DMS 273 (cell line): ENCODE results near the gene NFIX.

Source experiments
- DNase-seq: peaks from one replicate; lab custom pipeline; 2025; ENCODE audit not compliant: unreplicated experiment; lab: John Stamatoyannopoulos, UW

Gene NFIX

GRCh38 chr19:13089857-13090507 is 94.7 kb downstream of the NFIX start:
- DNase-seq: no peak

DNA sequence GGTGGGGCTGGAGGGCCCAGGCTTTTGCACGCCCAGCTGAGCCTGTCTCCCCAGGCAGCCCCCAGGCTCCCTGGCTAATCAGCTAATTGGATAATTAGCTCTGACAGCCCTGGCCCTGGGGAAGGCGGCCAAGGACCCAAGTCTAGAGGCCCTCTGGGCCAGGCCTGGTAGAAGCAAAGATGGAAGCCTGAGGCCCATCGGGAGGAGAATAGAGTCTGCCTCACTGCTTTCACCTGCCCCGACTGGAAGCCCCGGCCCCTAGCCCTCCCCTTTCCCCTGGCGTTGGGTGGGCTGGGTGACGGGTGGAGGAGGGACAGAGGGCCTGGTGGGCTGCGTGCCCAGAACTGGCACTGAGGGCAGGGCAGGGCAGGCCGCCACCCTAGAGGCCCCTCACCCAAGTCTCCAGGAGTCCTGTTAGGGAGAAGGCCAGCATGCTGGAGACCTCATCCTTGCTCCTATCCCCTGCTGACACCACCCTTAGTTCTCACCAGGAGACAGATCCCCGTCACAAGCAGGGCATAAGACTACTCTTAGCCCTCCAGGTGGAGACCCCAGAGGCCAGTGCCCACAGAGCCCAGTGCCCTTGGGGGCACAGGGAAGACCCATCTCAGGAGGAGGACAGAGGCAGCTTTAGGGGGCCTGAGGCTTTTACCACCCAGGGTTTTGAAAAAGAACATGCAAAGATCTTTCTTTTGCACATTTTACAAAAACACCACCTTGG is 95.4 kb downstream of the NFIX start:
- no peak for DNase-seq

DNA sequence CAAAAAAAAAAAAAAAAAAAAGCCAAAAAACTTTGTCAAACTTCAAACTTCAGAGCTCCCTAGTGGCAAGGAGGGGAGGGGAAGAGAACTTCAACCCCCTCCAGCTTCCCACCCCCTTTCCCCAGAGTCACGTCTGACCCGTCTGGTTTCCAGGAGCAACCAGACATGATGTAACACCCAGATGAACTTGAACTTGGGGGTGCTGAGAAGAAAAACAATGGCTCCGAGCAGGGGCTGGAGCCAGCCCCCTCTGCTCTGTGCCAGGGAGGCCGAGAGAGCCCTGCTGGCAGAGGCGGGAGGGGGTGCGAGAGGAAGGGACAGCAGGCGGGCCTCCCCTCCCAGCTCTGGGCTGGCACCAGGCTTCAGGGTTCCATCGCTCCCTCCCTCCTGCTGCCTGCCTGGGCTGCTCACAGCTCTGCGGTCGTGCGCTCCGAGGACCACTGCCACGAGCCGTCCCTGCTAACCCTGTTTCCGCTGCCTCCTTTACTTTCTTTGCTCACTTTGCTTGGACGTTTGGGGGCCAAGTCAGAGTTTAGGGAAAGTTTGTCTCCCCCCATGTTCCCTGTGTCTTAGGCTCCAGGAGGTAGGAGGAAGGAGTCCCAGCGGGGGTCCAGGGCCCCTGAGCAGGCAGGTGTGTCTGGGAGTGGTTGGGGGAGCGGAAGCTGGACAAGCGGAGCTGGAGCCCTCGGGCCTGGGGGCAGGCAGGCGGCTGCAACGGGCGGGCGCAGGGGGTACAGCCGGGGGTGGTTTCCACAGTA is 96.3 kb downstream of the NFIX start:
- peak; percentile 79 for DNase-seq

GRCh38 chr19:13092158-13092543 is 96.9 kb downstream of the NFIX start:
- no peak for DNase-seq

GRCh38 chr19:13092606-13093235 is 97.4 kb downstream of the NFIX start:
- DNase-seq: no peak

GRCh38 chr19:13093407-13094105 is 98.3 kb downstream of the NFIX start:
- peak; percentile 92 for DNase-seq

DNA sequence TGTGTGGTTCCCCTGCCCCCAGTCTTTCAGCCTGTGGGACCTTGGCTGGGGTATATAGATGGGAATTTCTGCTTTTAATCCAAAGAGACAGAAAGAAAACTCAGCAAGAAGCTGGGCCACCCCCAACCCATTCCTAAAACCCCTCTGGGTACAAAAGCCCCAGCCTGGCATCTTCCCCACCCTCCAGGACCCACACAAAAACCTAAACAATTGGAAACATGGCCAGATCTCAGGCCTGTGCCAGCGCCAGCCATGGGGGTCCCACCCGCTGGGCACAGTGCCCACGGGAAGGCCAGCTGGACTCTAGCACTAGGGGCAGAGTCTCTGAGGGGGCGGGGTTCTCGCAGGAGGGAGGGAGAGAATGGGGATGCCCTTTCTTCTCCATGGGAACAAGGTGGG is 98.8 kb downstream of the NFIX start:
- peak; percentile 41 for DNase-seq

DNA sequence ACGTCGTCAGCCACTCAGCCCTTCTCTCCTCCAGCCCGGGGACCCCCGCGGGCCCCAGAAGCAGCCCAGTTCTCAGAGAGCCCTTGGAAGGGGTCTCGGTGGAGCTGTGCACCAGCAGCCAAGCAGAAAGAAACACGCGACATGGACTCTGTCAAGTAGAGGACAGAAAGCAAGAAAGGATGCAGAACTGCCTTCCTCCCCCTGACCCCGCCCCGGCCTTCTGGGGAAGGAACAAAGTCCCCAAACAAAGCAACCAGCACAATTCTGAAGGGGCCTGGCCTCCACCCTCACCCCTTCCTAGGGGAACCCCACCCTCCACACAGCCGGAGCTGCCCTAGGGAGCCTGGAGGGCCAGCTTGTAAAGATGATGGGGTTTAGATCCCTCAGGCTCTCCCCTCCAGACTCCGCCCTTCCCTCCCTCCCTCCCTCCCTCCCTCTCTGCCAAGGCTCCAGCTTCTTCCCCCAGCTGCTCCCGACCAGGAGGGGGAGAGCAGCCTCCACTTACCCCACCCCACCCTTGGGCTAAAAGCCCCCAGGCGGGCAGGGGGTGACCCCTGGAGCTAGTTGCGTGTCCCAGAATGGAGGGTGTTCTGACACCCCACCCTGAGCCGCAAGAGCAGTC is 99.6 kb downstream of the NFIX start:
- peak; percentile 47 for DNase-seq

DNA sequence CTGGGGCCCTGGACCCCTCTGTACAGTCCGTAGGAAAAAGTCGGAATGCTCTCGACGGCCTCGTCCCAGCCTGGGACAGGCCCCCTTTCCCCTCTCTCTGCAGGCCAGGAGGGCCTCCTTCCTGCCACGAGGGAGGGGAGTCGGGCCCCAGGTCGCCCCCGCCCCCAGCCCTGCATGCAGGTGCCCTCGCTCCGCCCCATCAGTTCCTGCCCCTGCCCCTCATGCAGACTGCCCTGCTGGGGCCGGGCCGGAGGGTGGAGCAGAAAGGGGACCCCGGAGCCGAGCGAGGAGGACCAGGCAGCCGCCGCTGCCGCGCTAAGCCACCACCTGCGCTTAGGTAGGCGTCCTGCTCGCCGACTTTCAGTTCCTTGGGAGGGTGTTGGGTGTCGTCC is 100.1 kb downstream of the NFIX start:
- no peak for DNase-seq

GRCh38 chr19:13095934-13096927 is 101.0 kb downstream of the NFIX start:
- DNase-seq: no peak

DNA sequence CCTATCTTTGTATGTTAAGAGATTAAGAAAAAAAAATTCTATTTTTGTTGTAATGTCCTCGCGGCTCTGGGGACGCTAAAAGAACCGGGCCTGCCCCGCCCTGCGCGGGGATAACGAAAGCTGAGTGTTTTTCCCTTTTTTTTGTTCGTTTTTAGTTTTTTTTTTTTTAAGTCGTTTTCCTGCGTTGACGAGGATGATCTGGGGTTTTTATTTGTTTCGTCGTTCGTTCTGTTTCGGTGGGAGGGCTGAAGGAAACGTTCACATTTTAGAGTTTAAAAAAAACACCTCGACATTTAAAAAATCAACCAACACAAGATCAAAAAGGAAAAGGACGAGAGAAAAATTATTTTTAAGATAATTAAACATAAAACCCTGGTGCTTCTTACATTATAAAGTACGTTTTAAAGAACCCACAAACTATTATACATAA is 101.8 kb downstream of the NFIX start:
- DNase-seq: no peak

DNA sequence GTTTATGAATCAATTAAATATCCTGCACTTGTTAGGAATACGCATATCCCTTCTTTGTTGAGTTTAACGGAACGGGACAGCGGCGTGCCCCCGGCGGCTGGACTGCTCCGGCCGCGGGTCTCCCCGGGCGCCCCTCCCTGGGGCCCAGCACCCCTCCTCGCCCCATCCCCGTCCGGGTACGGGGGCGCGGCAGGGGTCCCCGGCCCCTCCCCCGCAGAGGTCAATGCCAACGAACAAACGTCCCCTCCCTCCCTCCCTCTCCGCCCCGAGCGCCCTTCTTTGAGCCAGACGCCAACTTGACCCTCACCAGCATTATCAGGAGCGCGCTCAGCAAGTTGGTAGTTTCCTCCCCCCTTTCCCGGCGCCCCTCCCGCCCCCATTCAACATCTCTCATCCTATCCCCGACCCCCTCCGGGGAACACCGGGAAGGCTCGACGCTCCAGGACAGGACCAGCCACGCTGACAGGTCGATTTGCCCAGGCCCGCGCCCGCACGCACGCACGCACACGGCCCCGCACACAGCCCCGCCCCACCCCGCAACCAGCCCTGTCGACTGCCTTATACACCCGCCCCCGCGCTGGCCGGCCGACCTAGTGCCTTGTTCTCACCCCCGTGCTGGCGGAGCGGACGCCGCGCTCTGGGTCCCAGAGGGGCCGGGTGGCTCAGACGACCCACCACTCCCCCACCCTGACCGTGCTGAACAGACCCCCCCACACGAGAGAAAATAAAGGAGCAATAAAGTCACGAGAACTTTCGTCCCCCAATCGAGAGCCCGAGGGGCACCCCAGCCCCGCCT is 102.4 kb downstream of the NFIX start:
- no peak for DNase-seq

DNA sequence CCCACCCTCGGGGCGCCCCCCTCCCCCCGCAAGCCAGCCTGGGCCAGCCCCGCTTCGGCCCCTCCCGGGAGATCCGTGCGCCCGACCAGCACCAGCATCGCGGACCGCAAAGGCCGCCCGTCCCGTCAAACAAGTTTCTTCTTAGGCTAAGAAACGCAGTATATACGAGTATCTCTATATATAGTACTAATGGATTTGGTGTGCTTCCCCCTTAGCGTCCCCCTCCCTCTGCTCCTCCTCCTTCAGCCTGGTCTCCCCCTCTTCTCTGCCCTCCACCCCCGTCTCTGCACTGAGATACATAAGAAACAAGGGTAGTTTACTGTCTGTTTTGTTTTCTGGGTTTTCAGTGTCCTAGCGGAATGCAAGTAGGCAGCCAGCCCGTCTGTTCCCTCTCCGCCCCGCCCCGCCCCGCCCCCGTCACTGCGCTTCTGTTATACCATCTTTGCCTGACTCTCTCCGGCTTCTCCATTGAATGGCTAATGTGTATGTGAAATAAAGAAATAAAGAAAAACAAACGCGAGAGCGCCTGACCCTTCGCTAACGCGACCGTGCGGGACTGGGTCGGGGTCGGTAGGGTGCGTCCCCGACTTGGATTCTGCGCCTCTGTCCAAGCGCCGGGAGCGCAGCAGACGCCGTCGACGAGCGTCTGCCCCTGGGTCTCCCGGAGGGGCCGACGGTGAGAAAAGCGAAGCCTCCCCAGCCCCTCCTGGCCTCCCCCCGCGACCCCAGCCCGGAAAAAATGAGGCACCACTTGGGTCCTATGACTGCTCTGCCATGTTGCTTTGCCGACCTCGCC is 103.2 kb downstream of the NFIX start:
- no peak for DNase-seq

- DNase-seq: no peak
Observed at GRCh38 chr19:13099073-13099999, 104.1 kb downstream of the NFIX start.

GRCh38 chr19:13100031-13100588 is 104.8 kb downstream of the NFIX start:
- DNase-seq: no peak

DNA sequence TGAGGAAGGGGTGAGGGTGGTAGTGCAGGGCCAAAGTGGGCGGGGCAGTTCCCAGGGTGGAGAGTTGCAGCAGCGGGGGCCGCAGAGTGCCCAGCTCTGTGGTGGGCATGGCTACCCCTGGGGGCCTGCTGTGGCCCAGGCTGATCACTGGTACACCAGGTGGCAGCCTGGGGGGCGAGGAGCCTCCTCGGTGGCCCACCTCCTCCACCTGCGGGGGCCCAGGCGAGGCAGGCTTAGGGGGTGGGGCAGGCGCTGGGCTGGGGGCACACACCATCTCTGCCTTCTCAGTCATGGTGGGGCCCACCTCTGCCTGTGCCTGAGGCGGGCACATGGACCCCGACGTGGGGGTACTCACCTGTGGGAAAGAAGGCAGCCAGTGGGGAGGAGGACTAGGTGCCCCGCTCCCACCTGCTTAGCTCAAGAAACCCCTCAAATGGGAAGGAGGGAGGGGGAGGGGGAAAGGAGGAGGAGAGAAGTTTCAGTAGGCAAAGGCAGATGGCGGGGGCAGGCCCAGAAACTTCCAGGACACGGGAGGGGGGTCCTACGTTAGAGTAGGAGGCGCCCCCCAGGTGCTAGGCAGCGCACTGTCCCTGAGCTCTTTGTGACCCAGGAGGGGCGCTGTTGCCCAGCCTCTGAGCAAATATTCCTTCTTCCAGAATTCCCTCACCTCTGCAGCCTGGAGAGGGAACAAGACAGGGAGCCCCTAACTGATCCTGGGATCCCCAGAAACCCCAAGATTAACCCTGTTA is 105.7 kb downstream of the NFIX start:
- DNase-seq: peak; percentile 48
